SK-N-SH treated with all-trans-retinoic acid at 6 μM for 48 hours (cell line): Measurements from ENCODE around the gene TK1.

Source experiments
- ARNTL ChIP-seq: fragments of 450-650 bp; formaldehyde crosslinking; IDR thresholded peaks from 2 replicates; pipeline ENCODE4 v1.5.0; 2020; ENCODE audit warnings: low read depth, mild to moderate bottlenecking, moderate library complexity, borderline replicate concordance
- CREB5 ChIP-seq: fragments of 250-450 bp; sonication (Bioruptor Pico); IDR thresholded peaks from 2 replicates; pipeline ENCODE4 v1.5.1; 2020; ENCODE audit warnings: low read depth, mild to moderate bottlenecking, moderate library complexity
- CSRNP3 ChIP-seq: fragments of 250-450 bp; sonication (Bioruptor Pico); IDR thresholded peaks from 2 replicates; pipeline ENCODE4 v1.5.1; 2021; ENCODE audit warnings: mild to moderate bottlenecking, moderate library complexity
- ISL1 ChIP-seq: fragments of 250-450 bp; sonication (Bioruptor Pico); IDR thresholded peaks from 2 replicates; pipeline ENCODE4 v2.1.2; 2022; ENCODE audit warnings: mild to moderate bottlenecking, moderate library complexity
- PATZ1 ChIP-seq: fragments of 250-450 bp; sonication (Bioruptor Pico); IDR thresholded peaks from 2 replicates; pipeline ENCODE4 v1.8.0; 2020; ENCODE audit warnings: mild to moderate bottlenecking, moderate library complexity, borderline replicate concordance
- POU6F1 ChIP-seq: fragments of 250-450 bp; sonication (Bioruptor Pico); IDR thresholded peaks from 2 replicates; pipeline ENCODE4 v1.8.0; 2021; ENCODE audit warnings: low read depth, mild to moderate bottlenecking, moderate library complexity, borderline replicate concordance
- PPARA ChIP-seq: fragments of 250-450 bp; sonication (Bioruptor Pico); IDR thresholded peaks from 2 replicates; pipeline ENCODE4 v1.5.0; 2020; ENCODE audit warnings: mild to moderate bottlenecking, borderline replicate concordance
- RARB ChIP-seq: fragments of 250-450 bp; sonication (Bioruptor Pico); IDR thresholded peaks from 2 replicates; pipeline ENCODE4 v1.8.0; 2021; ENCODE audit warnings: mild to moderate bottlenecking, moderate library complexity
- TCF4 ChIP-seq: fragments of 250-450 bp; sonication (Bioruptor Pico); IDR thresholded peaks from 2 replicates; pipeline ENCODE4 v1.8.0; 2021; ENCODE audit warnings: mild to moderate bottlenecking, moderate library complexity, borderline replicate concordance
- ZFP3 ChIP-seq: fragments of 250-450 bp; sonication (Bioruptor Pico); IDR thresholded peaks from 2 replicates; pipeline ENCODE4 v1.5.0; 2020; ENCODE audit warnings: mild to moderate bottlenecking, moderate library complexity
- ZFP30 ChIP-seq: fragments of 450-650 bp; formaldehyde crosslinking; IDR thresholded peaks from 2 replicates; pipeline ENCODE4 v1.5.0; 2022; ENCODE audit warnings: mild to moderate bottlenecking, moderate library complexity
- ZNF565 ChIP-seq: fragments of 450-650 bp; formaldehyde crosslinking; conservative IDR thresholded peaks from 2 replicates; pipeline ENCODE4 v1.5.0; 2020; ENCODE audit warnings: low read depth, mild to moderate bottlenecking, moderate library complexity
- ZNF70 ChIP-seq: fragments of 450-650 bp; formaldehyde crosslinking; IDR thresholded peaks from 2 replicates; pipeline ENCODE4 v1.5.0; 2020; ENCODE audit warnings: mild to moderate bottlenecking, moderate library complexity
- ZNF8 ChIP-seq: fragments of 450-650 bp; formaldehyde crosslinking; IDR thresholded peaks from 2 replicates; pipeline ENCODE4 v1.5.0; 2020; ENCODE audit warnings: mild to moderate bottlenecking, moderate library complexity

- TF ChIP-seq ZNF70 (CRISPR knock-in tag) (no peak), ISL1 (CRISPR knock-in tag) (no peak), CSRNP3 (CRISPR knock-in tag) (no peak), ARNTL (CRISPR knock-in tag) (no peak), PATZ1 (no peak), ZFP3 (CRISPR knock-in tag) (no peak), ZNF565 (CRISPR knock-in tag) (no peak), ZNF8 (CRISPR knock-in tag) (no peak), ZFP30 (CRISPR knock-in tag) (no peak), TCF4 (CRISPR knock-in tag) (no peak), POU6F1 (CRISPR knock-in tag) (no peak), RARB (CRISPR knock-in tag) (no peak), PPARA (CRISPR knock-in tag) (no peak), CREB5 (CRISPR knock-in tag) (no peak)
Observed at GRCh38 chr17:78147315-78147998, 39.4 kb downstream of the TK1 start.
